H1 (cell line): Measurements from ENCODE around the gene NHERF2. TPM values are rescaled to one million over a fixed set of nuclear protein-coding genes. Genes with fewer than 3 reads are reported as not detected.

Source experiments
- CHD2 ChIP-seq: IDR thresholded peaks from 2 replicates; pipeline ENCODE4 v1.6.1; 2012; ENCODE audit warnings: low read length, improper control_type of control experiment
- GABPA ChIP-seq: IDR thresholded peaks from 2 replicates; pipeline ENCODE4 v1.6.1; 2011; ENCODE audit warnings: mild to moderate bottlenecking, low read length, moderate library complexity, borderline replicate concordance; ENCODE audit not compliant: insufficient read depth
- JUND ChIP-seq: IDR thresholded peaks from 2 replicates; pipeline ENCODE4 v1.6.1; 2011; ENCODE audit warnings: mild to moderate bottlenecking, improper control_type of control experiment, low read length
- KDM1A ChIP-seq: fragments of 200-600, 300-600 bp; sonication (generic); IDR thresholded peaks from 2 replicates; pipeline ENCODE4 v1.7.1; 2016; ENCODE audit warnings: mild to moderate bottlenecking, low read length, borderline replicate concordance
- polyA plus RNA-seq, 7 experiments: library from polyadenylated mRNA; depleted of rRNA in 3 of 7; stranded (reverse) in 5 of 7; unstranded in 2 of 7; fragments of >200 nt in 5 of 7; fragments of 200-250 nt in 2 of 7; gene quantifications; 1 replicate in 5 of 7; 2 replicates in 1 of 7; 4 replicates in 1 of 7; pipeline versions ENCODE4 v1.2.1 to v1.2.3, GENCODE V29; 2011 to 2013; ENCODE audit warnings: missing spikeins in 2 of 7, mixed read lengths in 2 of 7
- total RNA-seq: library from RNA; stranded (reverse); fragmentation: NEBNext Ultra II Directional; extraction: Animal tissue kit (Norgen Biotek cat#: 25700); gene quantifications from 2 replicates; pipeline ENCODE4 v1.2.1, GENCODE V29; 2021
- TF ChIP-seq, protein P1 (sequence below): fragments of 300-600 bp; sonication (generic); IDR thresholded peaks from 2 replicates; pipeline ENCODE4 v1.7.1; 2012; ENCODE audit warnings: low read length, moderate library complexity, mild to moderate bottlenecking, inconsistent platforms; ENCODE audit not compliant: insufficient replicate concordance
- TF ChIP-seq, protein P2 (sequence below), 3 experiments: IDR thresholded peaks; 1 replicate in 2 of 3; 2 replicates in 1 of 3; pipeline versions ENCODE4 v1.5.1 to v1.6.1; 2011; ENCODE audit warnings: low read length in 3 of 3, mild to moderate bottlenecking in 3 of 3, inconsistent platforms in 2 of 3, low read depth in 1 of 3, moderate library complexity in 1 of 3; ENCODE audit not compliant: insufficient read depth in 1 of 3; ENCODE audit errors: control extremely low read depth in 1 of 3

Gene NHERF2
- total and polyA plus RNA-seq, 2 of the 8 experiments (the other 6 are each of a cell fraction or from before 2014, with no cell fraction given): 13.9 to 19.3 TPM

DNA sequence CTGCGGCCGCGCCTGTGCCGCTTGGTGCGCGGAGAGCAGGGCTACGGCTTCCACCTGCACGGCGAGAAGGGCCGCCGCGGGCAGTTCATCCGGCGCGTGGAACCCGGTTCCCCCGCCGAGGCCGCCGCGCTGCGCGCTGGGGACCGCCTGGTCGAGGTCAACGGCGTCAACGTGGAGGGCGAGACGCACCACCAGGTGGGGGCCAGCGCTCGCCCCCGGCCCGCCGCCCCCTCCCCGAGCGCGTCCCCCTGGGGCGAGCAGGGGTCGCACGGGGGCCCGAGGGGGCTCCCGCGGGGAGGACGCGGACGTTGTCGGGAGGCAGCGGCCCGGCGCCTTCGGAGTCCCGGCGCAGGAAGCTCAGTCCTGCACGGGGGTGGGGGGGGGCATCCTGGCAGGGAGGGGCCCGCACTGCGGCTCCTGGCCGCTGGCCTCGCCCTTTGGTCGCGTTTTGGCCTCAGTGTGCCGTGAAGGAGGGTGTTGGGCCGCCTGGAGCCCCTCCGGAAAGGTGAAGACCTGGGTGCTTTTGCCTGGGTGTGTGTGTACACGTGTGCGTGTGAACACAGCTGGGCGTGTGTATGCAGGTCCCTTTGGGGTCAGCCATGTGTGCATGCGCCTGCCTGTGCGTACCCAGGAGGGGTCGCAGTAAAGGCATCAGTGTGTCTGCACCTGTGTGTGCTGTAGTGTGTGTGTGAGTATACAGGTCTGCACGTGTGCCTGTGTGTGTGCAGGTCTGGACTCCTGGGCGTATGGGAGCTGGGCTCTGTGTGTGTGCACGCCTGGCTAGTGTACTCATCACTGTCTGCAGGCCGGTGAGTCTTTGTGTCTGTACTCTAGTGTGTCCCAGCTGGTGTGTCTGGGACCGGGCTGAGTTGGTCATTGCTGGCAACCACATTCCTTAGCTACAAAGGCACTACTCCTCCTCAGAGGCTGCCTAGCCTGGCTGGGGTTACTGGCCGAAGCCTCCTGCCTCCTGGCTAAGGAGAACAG is 615 bp downstream of the NHERF2 start (continued):
- TF ChIP-seq, protein P1, sequence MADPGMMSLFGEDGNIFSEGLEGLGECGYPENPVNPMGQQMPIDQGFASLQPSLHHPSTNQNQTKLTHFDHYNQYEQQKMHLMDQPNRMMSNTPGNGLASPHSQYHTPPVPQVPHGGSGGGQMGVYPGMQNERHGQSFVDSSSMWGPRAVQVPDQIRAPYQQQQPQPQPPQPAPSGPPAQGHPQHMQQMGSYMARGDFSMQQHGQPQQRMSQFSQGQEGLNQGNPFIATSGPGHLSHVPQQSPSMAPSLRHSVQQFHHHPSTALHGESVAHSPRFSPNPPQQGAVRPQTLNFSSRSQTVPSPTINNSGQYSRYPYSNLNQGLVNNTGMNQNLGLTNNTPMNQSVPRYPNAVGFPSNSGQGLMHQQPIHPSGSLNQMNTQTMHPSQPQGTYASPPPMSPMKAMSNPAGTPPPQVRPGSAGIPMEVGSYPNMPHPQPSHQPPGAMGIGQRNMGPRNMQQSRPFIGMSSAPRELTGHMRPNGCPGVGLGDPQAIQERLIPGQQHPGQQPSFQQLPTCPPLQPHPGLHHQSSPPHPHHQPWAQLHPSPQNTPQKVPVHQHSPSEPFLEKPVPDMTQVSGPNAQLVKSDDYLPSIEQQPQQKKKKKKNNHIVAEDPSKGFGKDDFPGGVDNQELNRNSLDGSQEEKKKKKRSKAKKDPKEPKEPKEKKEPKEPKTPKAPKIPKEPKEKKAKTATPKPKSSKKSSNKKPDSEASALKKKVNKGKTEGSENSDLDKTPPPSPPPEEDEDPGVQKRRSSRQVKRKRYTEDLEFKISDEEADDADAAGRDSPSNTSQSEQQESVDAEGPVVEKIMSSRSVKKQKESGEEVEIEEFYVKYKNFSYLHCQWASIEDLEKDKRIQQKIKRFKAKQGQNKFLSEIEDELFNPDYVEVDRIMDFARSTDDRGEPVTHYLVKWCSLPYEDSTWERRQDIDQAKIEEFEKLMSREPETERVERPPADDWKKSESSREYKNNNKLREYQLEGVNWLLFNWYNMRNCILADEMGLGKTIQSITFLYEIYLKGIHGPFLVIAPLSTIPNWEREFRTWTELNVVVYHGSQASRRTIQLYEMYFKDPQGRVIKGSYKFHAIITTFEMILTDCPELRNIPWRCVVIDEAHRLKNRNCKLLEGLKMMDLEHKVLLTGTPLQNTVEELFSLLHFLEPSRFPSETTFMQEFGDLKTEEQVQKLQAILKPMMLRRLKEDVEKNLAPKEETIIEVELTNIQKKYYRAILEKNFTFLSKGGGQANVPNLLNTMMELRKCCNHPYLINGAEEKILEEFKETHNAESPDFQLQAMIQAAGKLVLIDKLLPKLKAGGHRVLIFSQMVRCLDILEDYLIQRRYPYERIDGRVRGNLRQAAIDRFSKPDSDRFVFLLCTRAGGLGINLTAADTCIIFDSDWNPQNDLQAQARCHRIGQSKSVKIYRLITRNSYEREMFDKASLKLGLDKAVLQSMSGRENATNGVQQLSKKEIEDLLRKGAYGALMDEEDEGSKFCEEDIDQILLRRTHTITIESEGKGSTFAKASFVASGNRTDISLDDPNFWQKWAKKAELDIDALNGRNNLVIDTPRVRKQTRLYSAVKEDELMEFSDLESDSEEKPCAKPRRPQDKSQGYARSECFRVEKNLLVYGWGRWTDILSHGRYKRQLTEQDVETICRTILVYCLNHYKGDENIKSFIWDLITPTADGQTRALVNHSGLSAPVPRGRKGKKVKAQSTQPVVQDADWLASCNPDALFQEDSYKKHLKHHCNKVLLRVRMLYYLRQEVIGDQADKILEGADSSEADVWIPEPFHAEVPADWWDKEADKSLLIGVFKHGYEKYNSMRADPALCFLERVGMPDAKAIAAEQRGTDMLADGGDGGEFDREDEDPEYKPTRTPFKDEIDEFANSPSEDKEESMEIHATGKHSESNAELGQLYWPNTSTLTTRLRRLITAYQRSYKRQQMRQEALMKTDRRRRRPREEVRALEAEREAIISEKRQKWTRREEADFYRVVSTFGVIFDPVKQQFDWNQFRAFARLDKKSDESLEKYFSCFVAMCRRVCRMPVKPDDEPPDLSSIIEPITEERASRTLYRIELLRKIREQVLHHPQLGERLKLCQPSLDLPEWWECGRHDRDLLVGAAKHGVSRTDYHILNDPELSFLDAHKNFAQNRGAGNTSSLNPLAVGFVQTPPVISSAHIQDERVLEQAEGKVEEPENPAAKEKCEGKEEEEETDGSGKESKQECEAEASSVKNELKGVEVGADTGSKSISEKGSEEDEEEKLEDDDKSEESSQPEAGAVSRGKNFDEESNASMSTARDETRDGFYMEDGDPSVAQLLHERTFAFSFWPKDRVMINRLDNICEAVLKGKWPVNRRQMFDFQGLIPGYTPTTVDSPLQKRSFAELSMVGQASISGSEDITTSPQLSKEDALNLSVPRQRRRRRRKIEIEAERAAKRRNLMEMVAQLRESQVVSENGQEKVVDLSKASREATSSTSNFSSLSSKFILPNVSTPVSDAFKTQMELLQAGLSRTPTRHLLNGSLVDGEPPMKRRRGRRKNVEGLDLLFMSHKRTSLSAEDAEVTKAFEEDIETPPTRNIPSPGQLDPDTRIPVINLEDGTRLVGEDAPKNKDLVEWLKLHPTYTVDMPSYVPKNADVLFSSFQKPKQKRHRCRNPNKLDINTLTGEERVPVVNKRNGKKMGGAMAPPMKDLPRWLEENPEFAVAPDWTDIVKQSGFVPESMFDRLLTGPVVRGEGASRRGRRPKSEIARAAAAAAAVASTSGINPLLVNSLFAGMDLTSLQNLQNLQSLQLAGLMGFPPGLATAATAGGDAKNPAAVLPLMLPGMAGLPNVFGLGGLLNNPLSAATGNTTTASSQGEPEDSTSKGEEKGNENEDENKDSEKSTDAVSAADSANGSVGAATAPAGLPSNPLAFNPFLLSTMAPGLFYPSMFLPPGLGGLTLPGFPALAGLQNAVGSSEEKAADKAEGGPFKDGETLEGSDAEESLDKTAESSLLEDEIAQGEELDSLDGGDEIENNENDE: no peak
- TF ChIP-seq, protein P2, sequence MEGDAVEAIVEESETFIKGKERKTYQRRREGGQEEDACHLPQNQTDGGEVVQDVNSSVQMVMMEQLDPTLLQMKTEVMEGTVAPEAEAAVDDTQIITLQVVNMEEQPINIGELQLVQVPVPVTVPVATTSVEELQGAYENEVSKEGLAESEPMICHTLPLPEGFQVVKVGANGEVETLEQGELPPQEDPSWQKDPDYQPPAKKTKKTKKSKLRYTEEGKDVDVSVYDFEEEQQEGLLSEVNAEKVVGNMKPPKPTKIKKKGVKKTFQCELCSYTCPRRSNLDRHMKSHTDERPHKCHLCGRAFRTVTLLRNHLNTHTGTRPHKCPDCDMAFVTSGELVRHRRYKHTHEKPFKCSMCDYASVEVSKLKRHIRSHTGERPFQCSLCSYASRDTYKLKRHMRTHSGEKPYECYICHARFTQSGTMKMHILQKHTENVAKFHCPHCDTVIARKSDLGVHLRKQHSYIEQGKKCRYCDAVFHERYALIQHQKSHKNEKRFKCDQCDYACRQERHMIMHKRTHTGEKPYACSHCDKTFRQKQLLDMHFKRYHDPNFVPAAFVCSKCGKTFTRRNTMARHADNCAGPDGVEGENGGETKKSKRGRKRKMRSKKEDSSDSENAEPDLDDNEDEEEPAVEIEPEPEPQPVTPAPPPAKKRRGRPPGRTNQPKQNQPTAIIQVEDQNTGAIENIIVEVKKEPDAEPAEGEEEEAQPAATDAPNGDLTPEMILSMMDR (IDR thresholded peaks at IDR 0.05; ENCODE audit: control extremely low read depth in 1 of 3, insufficient read depth in 1 of 3, low read depth in 1 of 3, low read length in 3 of 3): peak in 1 of 3 experiments; percentile 15; a peak in 1 of 4 replicates
- TF ChIP-seq KDM1A (peak; percentile 99; the same call in 1 of the 2 replicates), CHD2 (no peak), GABPA (no peak), JUND (no peak)
